HG03025 (cell line): ENCODE results near the gene THBS4.

Source experiments
- ATAC-seq: cut with Tn5 transposase; IDR thresholded peaks from one replicate; pipeline ENCODE4 v1.9.1; 2021; ENCODE audit warnings: mild to moderate bottlenecking, moderate library complexity; ENCODE audit not compliant: unreplicated experiment, low FRiP score

The THBS4 gene

GRCh38 chr5:80034962-80035821, at the start of gene THBS4:
Gene THBS4, plus strand, starts transcription at chr5:80035348. Its CDS starts 190 bp downstream, at chr5:80035538.
- no peak for ATAC-seq

GRCh38 chr5:79986260-79986659, 48.9 kb upstream of the THBS4 start:
- ATAC-seq, result no peak

- peak; percentile 43 for ATAC-seq
These were observed 44.9 kb upstream of the THBS4 start for GRCh38 chr5:79990205-79990597.

GRCh38 chr5:79990598-79991507, 44.3 kb upstream of the THBS4 start, which contains the start of gene MTX3:
Gene MTX3, minus strand, starts transcription at chr5:79991262. Its CDS starts 24 bp downstream, at chr5:79991238.
- peak; percentile 86 for ATAC-seq

- ATAC-seq, result no peak
These were observed 42.1 kb upstream of the THBS4 start for GRCh38 chr5:79992891-79993657.

- no peak for ATAC-seq
These were observed 35.4 kb upstream of the THBS4 start for GRCh38 chr5:79999722-80000121.

- no peak for ATAC-seq
These were observed 32.5 kb upstream of the THBS4 start for GRCh38 chr5:80002677-80003076.

GRCh38 chr5:80008995-80009765, 26.0 kb upstream of the THBS4 start:
- no peak for ATAC-seq

GRCh38 chr5:80010754-80011392, 24.3 kb upstream of the THBS4 start:
- ATAC-seq, result no peak

GRCh38 chr5:80025069-80025468, 10.1 kb upstream of the THBS4 start:
- ATAC-seq, result no peak

- ATAC-seq, result no peak
These were observed 8.3 kb upstream of the THBS4 start for GRCh38 chr5:80026841-80027240.

GRCh38 chr5:80031109-80031508, 4.0 kb upstream of the THBS4 start:
- ATAC-seq, result no peak

- ATAC-seq, result no peak
These were observed 1.6 kb upstream of the THBS4 start for GRCh38 chr5:80033513-80033912.

GRCh38 chr5:80034559-80034958, 589 bp upstream of the THBS4 start:
- ATAC-seq, result no peak

GRCh38 chr5:80035839-80036238, 691 bp downstream of the THBS4 start:
- no peak for ATAC-seq

GRCh38 chr5:80036615-80037014, 1.5 kb downstream of the THBS4 start:
- no peak for ATAC-seq

- ATAC-seq, result no peak
These were observed 2.2 kb downstream of the THBS4 start for GRCh38 chr5:80037366-80037765.

GRCh38 chr5:80039650-80040049, 4.5 kb downstream of the THBS4 start:
- no peak for ATAC-seq

GRCh38 chr5:80041527-80041926, 6.4 kb downstream of the THBS4 start:
- no peak for ATAC-seq
